PC-3 (cell line): ENCODE results near the gene P3H3. TPM values are rescaled to one million over a fixed set of nuclear protein-coding genes. Genes with fewer than 3 reads are reported as not detected.

ENCODE experiments used
- ATAC-seq: fragments of 200-7000 bp; cut with Tn5 transposase; 2 replicates; pipeline ENCODE4 v1.9.1; 2020; ENCODE audit warnings: mild to moderate bottlenecking, moderate library complexity
- BruUV-seq: library from RNA; stranded (reverse); fragments of 400-500 nt; replicated peaks from 2 replicates; lab custom pipeline; 2021; lab: Mats Ljungman, UMichigan
- CTCF ChIA-PET: fragments of 300-600 bp; sonication (Branson Sonifier 250); formaldehyde crosslinking; loops from one replicate; lab custom pipeline; 2022; ENCODE audit warnings: antibody characterized with exemption; lab: Charles Lee
- POLR2A ChIA-PET: fragments of 300-600 bp; sonication (Branson Sonifier 250); formaldehyde crosslinking; loops from one replicate; lab custom pipeline; 2022; ENCODE audit warnings: antibody characterized with exemption; ENCODE audit not compliant: unreplicated experiment; lab: Charles Lee
- DNase-seq: peaks from one replicate; pipeline ENCODE4 v3.0.0-alpha.2; 2015
- H2AFZ ChIP-seq: fragments of 300-600 bp; sonication (generic); 2 replicates; pipeline ENCODE4 v1.6.0; 2016; ENCODE audit warnings: antibody characterized with exemption, low read length
- H3F3A ChIP-seq: fragments of 300-600 bp; sonication (generic); one replicate; pipeline ENCODE4 v1.6.0; 2017; ENCODE audit warnings: antibody characterized with exemption, low read length, control low read depth, mild to moderate bottlenecking; ENCODE audit not compliant: unreplicated experiment
- H3K27ac ChIP-seq: fragments of 300-600 bp; sonication (generic); 2 replicates; pipeline ENCODE4 v1.5.1; 2016; ENCODE audit warnings: mild to moderate bottlenecking, low read length
- H3K27me3 ChIP-seq: fragments of 300-600 bp; sonication (generic); 2 replicates; pipeline ENCODE4 v1.6.1; 2016; ENCODE audit warnings: low read length, mixed read lengths
- H3K36me3 ChIP-seq: fragments of 300-600 bp; sonication (generic); 2 replicates; pipeline ENCODE4 v1.6.1; 2016; ENCODE audit warnings: low read depth, mixed run types, low read length, mixed read lengths
- H3K4me1 ChIP-seq: fragments of 300-600 bp; sonication (generic); 2 replicates; pipeline ENCODE4 v1.5.1; 2016; ENCODE audit warnings: low read length; ENCODE audit not compliant: insufficient read depth
- H3K4me2 ChIP-seq: fragments of 300-600 bp; sonication (generic); 2 replicates; pipeline ENCODE4 v1.6.0; 2016; ENCODE audit warnings: low read length
- H3K4me3 ChIP-seq: fragments of 300-600 bp; sonication (generic); 2 replicates; pipeline ENCODE4 v1.5.1; 2016; ENCODE audit warnings: mild to moderate bottlenecking, low read length, mixed read lengths
- H3K79me2 ChIP-seq: fragments of 300-600 bp; sonication (generic); 2 replicates; pipeline ENCODE4 v1.6.1; 2017; ENCODE audit warnings: low read length, mixed read lengths
- H3K9ac ChIP-seq: fragments of 300-600 bp; sonication (generic); 2 replicates; pipeline ENCODE4 v1.6.0; 2016; ENCODE audit warnings: mild to moderate bottlenecking, low read length
- H3K9me2 ChIP-seq: fragments of 300-600 bp; sonication (generic); replicated peaks from 2 replicates; pipeline ENCODE4 v1.6.1; 2016; ENCODE audit warnings: mixed run types, low read length, mixed read lengths
- H3K9me3 ChIP-seq: fragments of 300-600 bp; sonication (generic); 2 replicates; pipeline ENCODE4 v1.6.1; 2016; ENCODE audit warnings: low read length, mixed read lengths
- H4K20me1 ChIP-seq: fragments of 300-600 bp; sonication (generic); 2 replicates; pipeline ENCODE4 v1.6.1; 2016; ENCODE audit warnings: low read length, mixed read lengths
- EZH2 ChIP-seq: fragments of 300-600 bp; sonication (generic); IDR thresholded peaks from one replicate; pipeline ENCODE4 v1.6.1; 2017; ENCODE audit warnings: antibody characterized with exemption, mild to moderate bottlenecking, low read length; ENCODE audit not compliant: unreplicated experiment
- EZH2phosphoT487 ChIP-seq: fragments of 300-600 bp; sonication (generic); IDR thresholded peaks from 2 replicates; pipeline ENCODE4 v1.6.1; 2018; ENCODE audit warnings: mild to moderate bottlenecking, antibody characterized with exemption, low read length, borderline replicate concordance
- intact Hi-C: fragments of 100-400 bp; cut with micrococcal nuclease; formaldehyde crosslinking; loops from 2 replicates; pipeline ENCODE4 v1.9.0; 2023
- total RNA-seq: library from RNA; depleted of rRNA; stranded (reverse); fragments of >200 nt; gene quantifications from 2 replicates; pipeline ENCODE4 v1.2.3, GENCODE V29; 2014
- TF ChIP-seq, protein P1 (sequence below): fragments of 300-600 bp; sonication (generic); conservative IDR thresholded peaks from 2 replicates; pipeline ENCODE4 v1.5.1; 2017; ENCODE audit warnings: antibody characterized with exemption, low read depth, mild to moderate bottlenecking, low read length

Gene P3H3
- total RNA-seq, 1 experiment from 2014 or later: 9.3 TPM

DNA sequence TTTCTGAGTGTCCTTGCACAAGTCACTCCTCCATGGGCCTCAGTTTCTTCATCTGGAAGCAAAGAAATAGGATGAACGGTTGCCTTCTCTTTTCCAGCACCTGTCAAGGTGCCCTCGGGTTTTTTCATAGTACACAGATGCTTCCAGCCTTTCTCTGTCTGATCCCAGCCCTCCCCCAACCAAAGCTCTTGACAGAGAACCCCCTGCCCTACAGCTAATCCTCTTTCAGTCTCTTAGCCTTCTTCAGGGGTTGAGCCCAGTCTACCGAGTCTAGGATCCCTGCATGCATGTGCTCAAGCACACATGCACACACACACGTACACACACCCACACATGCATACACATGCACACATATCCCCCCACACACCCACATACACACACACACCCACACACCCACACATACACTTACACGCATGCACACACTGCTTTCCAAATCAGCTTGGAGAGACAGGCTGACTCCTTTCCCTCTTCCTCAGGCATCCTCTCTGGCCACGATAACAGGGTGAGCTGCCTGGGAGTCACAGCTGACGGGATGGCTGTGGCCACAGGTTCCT is 18.2 kb downstream of the P3H3 start:
- no peak for DNase-seq
- Histone ChIP-seq H3K4me1 (peaks cover 10% of the 10 kb centered on the region; the same call in 1 of the 2 replicates), H3K4me3 (no peak overlapping the region), H3K4me2 (no peak overlapping the region), H3F3A (no peaks in the 10 kb centered on the region), H3K36me3 (peaks cover 8% of the 10 kb centered on the region; the same call in 1 of the 2 replicates), H3K79me2 (peaks cover 25% of the 10 kb centered on the region), H3K9ac (no peak overlapping the region), H3K9me2 (no peaks in the 10 kb centered on the region), H2AFZ (no peak overlapping the region), H3K9me3 (no peaks in the 10 kb centered on the region), H3K27ac (no peak overlapping the region), H3K27me3 (no peaks in the 10 kb centered on the region), H4K20me1 (no peaks in the 10 kb centered on the region)
- no TSS peak for BruUV-seq
- intact Hi-C loops: no loop called here
- no peak for ATAC-seq
- ChIA-PET CTCF (interaction anchor here (0.6 kb wide), 1 partner anchor 68 kb away, joined by 6 read pairs; no protein-coding TSS in a partner anchor), POLR2A (interaction anchor here (0.6 kb wide), 1 partner anchor 510 kb away, joined by 33 read pairs; no protein-coding TSS in a partner anchor)
- TF ChIP-seq EZH2 (no peak), EZH2phosphoT487 (no peak)
- TF ChIP-seq, protein P1, sequence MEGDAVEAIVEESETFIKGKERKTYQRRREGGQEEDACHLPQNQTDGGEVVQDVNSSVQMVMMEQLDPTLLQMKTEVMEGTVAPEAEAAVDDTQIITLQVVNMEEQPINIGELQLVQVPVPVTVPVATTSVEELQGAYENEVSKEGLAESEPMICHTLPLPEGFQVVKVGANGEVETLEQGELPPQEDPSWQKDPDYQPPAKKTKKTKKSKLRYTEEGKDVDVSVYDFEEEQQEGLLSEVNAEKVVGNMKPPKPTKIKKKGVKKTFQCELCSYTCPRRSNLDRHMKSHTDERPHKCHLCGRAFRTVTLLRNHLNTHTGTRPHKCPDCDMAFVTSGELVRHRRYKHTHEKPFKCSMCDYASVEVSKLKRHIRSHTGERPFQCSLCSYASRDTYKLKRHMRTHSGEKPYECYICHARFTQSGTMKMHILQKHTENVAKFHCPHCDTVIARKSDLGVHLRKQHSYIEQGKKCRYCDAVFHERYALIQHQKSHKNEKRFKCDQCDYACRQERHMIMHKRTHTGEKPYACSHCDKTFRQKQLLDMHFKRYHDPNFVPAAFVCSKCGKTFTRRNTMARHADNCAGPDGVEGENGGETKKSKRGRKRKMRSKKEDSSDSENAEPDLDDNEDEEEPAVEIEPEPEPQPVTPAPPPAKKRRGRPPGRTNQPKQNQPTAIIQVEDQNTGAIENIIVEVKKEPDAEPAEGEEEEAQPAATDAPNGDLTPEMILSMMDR: no peak

DNA sequence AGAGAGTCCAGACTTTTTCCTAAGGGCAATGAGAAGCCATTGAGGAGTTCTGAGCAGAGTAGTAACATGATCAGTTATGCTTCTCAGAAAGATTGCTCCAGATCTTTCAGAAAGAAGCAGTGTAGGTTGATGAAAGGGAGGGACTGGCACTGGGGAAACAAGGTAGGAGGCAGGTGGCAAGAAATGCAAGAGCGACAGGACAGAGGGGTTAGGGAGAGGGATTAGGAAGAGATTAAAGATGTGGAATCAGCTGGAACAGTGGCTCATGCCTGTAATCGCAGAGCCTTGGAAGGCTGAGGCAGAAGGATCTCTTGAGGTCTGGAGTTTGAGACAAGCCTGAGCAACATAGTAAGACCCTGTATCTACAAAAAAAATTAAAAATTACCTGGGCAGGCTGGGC is 19.5 kb downstream of the P3H3 start:
- Histone ChIP-seq H2AFZ (no peak overlapping the region), H3K79me2 (peaks cover 25% of the 10 kb centered on the region), H3F3A (no peaks in the 10 kb centered on the region), H3K9me2 (no peaks in the 10 kb centered on the region), H3K36me3 (peaks cover 8% of the 10 kb centered on the region; the same call in 1 of the 2 replicates), H3K9me3 (no peaks in the 10 kb centered on the region), H3K4me3 (no peak overlapping the region), H3K27ac (no peak overlapping the region), H3K4me2 (no peak overlapping the region), H3K9ac (no peak overlapping the region), H3K27me3 (no peaks in the 10 kb centered on the region), H3K4me1 (peaks cover 10% of the 10 kb centered on the region; the same call in 1 of the 2 replicates), H4K20me1 (no peaks in the 10 kb centered on the region)
- intact Hi-C loops: no loop called here
- POLR2A ChIA-PET: no interaction called here
- CTCF ChIA-PET: no interaction called here
- TF ChIP-seq EZH2phosphoT487 (no peak), EZH2 (no peak)
- TF ChIP-seq, protein P1: no peak
- BruUV-seq: no TSS peak
- DNase-seq (no peak), ATAC-seq (no peak)

DNA sequence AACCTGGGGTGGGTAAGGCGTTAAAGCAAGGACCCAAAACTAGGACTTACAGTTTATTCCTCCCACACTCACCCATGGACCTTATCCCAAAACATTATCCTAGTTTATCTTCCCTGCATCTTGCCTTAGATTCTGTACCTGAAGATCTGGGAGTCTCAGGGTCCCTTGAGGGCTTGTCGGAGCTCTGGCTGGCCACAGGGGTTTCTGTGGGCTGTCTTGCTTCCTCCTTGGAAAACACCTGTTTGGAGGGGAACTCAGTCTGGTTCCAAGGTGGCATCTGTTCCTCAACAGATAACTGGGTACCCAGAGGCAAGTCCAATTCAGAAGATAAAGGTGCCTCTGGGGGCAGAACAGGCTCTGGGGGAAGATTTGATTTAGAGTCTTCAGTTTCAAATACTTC is 21.2 kb downstream of the P3H3 start:
- TF ChIP-seq EZH2phosphoT487: no peak
- TF ChIP-seq EZH2: no peak
- TF ChIP-seq, protein P1: no peak
- BruUV-seq: no TSS peak
- Histone ChIP-seq H3K9me3 (no peaks in the 10 kb centered on the region), H3K27me3 (no peaks in the 10 kb centered on the region), H3K4me3 (peak overlapping the region; percentile 86), H3K4me2 (peak overlapping the region; percentile 97), H3K4me1 (peaks cover 23% of the 10 kb centered on the region), H2AFZ (no peak overlapping the region), H3K27ac (no peak overlapping the region), H3K9ac (no peak overlapping the region), H3K9me2 (no peaks in the 10 kb centered on the region), H4K20me1 (no peaks in the 10 kb centered on the region), H3K79me2 (peaks cover 41% of the 10 kb centered on the region), H3K36me3 (peaks cover 8% of the 10 kb centered on the region; the same call in 1 of the 2 replicates), H3F3A (no peaks in the 10 kb centered on the region)
- POLR2A ChIA-PET: no interaction called here
- CTCF ChIA-PET: no interaction called here
- intact Hi-C loops: no loop called here
- no peak for ATAC-seq
- no peak for DNase-seq
